ENCODE results near the gene RIN1. TPM values are rescaled to one million over a fixed set of nuclear protein-coding genes. Genes with fewer than 3 reads are reported as not detected.

Gene RIN1
- total and polyA plus RNA-seq, 2 of the 13 experiments (the other 11 are each of a cell fraction or from before 2014, with no cell fraction given): 2.4 to 4.1 TPM

DNA sequence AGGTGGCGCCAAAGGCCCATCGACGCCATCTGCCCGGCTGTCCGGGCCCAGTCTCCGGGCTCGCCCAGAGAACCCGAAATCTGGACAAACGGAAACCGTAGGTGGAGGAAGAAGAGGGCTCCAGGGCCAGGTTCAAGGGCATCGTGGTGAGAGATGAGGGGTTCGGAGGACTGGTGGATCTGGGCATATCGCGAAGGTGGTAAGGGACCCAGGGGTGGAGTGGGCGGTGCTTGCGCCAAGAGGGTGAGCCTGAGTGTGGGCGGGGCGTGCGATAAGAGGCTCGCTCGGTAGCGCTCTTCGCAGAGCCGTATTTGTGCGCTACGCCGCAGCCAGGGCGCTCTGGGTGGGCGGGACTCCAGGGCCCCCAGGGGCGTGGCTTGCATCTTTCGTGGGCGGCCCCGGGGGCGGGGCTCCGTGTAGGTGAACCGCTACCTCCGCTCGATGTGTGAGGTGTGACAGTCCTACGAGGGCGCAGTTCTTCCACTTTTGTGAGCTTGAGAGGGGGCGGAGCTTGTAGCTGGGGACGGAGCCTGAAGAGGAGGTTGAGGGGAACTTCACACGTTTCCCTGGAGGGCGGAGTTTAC is 24.2 kb downstream of the RIN1 start (continued):
- TF ChIP-seq, protein P1, sequence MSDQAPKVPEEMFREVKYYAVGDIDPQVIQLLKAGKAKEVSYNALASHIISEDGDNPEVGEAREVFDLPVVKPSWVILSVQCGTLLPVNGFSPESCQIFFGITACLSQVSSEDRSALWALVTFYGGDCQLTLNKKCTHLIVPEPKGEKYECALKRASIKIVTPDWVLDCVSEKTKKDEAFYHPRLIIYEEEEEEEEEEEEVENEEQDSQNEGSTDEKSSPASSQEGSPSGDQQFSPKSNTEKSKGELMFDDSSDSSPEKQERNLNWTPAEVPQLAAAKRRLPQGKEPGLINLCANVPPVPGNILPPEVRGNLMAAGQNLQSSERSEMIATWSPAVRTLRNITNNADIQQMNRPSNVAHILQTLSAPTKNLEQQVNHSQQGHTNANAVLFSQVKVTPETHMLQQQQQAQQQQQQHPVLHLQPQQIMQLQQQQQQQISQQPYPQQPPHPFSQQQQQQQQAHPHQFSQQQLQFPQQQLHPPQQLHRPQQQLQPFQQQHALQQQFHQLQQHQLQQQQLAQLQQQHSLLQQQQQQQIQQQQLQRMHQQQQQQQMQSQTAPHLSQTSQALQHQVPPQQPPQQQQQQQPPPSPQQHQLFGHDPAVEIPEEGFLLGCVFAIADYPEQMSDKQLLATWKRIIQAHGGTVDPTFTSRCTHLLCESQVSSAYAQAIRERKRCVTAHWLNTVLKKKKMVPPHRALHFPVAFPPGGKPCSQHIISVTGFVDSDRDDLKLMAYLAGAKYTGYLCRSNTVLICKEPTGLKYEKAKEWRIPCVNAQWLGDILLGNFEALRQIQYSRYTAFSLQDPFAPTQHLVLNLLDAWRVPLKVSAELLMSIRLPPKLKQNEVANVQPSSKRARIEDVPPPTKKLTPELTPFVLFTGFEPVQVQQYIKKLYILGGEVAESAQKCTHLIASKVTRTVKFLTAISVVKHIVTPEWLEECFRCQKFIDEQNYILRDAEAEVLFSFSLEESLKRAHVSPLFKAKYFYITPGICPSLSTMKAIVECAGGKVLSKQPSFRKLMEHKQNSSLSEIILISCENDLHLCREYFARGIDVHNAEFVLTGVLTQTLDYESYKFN (CRISPR knock-in tag; conservative IDR thresholded peaks at IDR 0.05): peak; percentile 53; the same call in 1 of the 2 replicates
- peak; percentile 77; the same call in 1 of the 2 replicates for TF ChIP-seq SSRP1 (CRISPR knock-in tag; IDR thresholded peaks at IDR 0.05)
- no peak for TF ChIP-seq SYNCRIP (IDR thresholded peaks at IDR 0.05; ENCODE audit: insufficient read depth, low read depth, low read length)
- TF ChIP-seq YY1 (IDR thresholded peaks at IDR 0.05; ENCODE audit: insufficient read depth, insufficient replicate concordance, low read depth, low read length): peak; percentile 39
- TF ChIP-seq, protein P2, sequence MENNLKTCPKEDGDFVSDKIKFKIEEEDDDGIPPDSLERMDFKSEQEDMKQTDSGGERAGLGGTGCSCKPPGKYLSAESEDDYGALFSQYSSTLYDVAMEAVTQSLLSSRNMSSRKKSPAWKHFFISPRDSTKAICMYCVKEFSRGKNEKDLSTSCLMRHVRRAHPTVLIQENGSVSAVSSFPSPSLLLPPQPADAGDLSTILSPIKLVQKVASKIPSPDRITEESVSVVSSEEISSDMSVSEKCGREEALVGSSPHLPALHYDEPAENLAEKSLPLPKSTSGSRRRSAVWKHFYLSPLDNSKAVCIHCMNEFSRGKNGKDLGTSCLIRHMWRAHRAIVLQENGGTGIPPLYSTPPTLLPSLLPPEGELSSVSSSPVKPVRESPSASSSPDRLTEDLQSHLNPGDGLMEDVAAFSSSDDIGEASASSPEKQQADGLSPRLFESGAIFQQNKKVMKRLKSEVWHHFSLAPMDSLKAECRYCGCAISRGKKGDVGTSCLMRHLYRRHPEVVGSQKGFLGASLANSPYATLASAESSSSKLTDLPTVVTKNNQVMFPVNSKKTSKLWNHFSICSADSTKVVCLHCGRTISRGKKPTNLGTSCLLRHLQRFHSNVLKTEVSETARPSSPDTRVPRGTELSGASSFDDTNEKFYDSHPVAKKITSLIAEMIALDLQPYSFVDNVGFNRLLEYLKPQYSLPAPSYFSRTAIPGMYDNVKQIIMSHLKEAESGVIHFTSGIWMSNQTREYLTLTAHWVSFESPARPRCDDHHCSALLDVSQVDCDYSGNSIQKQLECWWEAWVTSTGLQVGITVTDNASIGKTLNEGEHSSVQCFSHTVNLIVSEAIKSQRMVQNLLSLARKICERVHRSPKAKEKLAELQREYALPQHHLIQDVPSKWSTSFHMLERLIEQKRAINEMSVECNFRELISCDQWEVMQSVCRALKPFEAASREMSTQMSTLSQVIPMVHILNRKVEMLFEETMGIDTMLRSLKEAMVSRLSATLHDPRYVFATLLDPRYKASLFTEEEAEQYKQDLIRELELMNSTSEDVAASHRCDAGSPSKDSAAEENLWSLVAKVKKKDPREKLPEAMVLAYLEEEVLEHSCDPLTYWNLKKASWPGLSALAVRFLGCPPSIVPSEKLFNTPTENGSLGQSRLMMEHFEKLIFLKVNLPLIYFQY (CRISPR knock-in tag; IDR thresholded peaks at IDR 0.05; ENCODE audit: borderline replicate concordance): peak; percentile 74; the same call in 1 of the 2 replicates
- TF ChIP-seq, protein P3, sequence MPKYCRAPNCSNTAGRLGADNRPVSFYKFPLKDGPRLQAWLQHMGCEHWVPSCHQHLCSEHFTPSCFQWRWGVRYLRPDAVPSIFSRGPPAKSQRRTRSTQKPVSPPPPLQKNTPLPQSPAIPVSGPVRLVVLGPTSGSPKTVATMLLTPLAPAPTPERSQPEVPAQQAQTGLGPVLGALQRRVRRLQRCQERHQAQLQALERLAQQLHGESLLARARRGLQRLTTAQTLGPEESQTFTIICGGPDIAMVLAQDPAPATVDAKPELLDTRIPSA (CRISPR knock-in tag; IDR thresholded peaks at IDR 0.05; ENCODE audit: borderline replicate concordance): no peak
- TF ChIP-seq, protein P4, sequence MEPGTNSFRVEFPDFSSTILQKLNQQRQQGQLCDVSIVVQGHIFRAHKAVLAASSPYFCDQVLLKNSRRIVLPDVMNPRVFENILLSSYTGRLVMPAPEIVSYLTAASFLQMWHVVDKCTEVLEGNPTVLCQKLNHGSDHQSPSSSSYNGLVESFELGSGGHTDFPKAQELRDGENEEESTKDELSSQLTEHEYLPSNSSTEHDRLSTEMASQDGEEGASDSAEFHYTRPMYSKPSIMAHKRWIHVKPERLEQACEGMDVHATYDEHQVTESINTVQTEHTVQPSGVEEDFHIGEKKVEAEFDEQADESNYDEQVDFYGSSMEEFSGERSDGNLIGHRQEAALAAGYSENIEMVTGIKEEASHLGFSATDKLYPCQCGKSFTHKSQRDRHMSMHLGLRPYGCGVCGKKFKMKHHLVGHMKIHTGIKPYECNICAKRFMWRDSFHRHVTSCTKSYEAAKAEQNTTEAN (CRISPR knock-in tag; conservative IDR thresholded peaks at IDR 0.05): no peak
- TF ChIP-seq, protein P5, sequence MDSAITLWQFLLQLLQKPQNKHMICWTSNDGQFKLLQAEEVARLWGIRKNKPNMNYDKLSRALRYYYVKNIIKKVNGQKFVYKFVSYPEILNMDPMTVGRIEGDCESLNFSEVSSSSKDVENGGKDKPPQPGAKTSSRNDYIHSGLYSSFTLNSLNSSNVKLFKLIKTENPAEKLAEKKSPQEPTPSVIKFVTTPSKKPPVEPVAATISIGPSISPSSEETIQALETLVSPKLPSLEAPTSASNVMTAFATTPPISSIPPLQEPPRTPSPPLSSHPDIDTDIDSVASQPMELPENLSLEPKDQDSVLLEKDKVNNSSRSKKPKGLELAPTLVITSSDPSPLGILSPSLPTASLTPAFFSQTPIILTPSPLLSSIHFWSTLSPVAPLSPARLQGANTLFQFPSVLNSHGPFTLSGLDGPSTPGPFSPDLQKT (CRISPR knock-in tag; IDR thresholded peaks at IDR 0.05; ENCODE audit: borderline replicate concordance): no peak
- no peak for TF ChIP-seq ZNF446 (CRISPR knock-in tag; IDR thresholded peaks at IDR 0.05)
- no peak for TF ChIP-seq ZNF282 (IDR thresholded peaks at IDR 0.05; ENCODE audit: partially characterized antibody)
- 0 out of 2 replicates have a peak, but pooled peaks have one; percentile 75 for TF ChIP-seq EED (CRISPR knock-in tag; IDR thresholded peaks at IDR 0.05)
- TF ChIP-seq, protein P6, sequence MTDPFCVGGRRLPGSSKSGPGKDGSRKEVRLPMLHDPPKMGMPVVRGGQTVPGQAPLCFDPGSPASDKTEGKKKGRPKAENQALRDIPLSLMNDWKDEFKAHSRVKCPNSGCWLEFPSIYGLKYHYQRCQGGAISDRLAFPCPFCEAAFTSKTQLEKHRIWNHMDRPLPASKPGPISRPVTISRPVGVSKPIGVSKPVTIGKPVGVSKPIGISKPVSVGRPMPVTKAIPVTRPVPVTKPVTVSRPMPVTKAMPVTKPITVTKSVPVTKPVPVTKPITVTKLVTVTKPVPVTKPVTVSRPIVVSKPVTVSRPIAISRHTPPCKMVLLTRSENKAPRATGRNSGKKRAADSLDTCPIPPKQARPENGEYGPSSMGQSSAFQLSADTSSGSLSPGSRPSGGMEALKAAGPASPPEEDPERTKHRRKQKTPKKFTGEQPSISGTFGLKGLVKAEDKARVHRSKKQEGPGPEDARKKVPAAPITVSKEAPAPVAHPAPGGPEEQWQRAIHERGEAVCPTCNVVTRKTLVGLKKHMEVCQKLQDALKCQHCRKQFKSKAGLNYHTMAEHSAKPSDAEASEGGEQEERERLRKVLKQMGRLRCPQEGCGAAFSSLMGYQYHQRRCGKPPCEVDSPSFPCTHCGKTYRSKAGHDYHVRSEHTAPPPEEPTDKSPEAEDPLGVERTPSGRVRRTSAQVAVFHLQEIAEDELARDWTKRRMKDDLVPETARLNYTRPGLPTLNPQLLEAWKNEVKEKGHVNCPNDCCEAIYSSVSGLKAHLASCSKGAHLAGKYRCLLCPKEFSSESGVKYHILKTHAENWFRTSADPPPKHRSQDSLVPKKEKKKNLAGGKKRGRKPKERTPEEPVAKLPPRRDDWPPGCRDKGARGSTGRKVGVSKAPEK (CRISPR knock-in tag; IDR thresholded peaks at IDR 0.05; ENCODE audit: borderline replicate concordance): no peak
- TF ChIP-seq CBX5 (CRISPR knock-in tag; IDR thresholded peaks at IDR 0.05; ENCODE audit: borderline replicate concordance): peak; percentile 69; the same call in 1 of the 2 replicates
- TF ChIP-seq POGZ (CRISPR knock-in tag; IDR thresholded peaks at IDR 0.05): no peak

All from HepG2 (cell line).